GM19240 (cell line): ENCODE data around the gene TMX4.
"Not testable (repeated sequence)": the region's sequence is repeated elsewhere in the genome, so short reads cannot be mapped to it uniquely, and the experiment has no call there.

Experiments
- DNase-seq: peaks from one replicate; pipeline ENCODE4 v3.0.0; 2011; ENCODE audit warnings: low spot score; ENCODE audit not compliant: insufficient read length

TMX4 gene

GRCh38 chr20:7974785-7975435, 44.7 kb downstream of the TMX4 start:
- no peak for DNase-seq

- no peak for DNase-seq
Measured at GRCh38 chr20:7971536-7972280, 47.9 kb downstream of the TMX4 start.

DNA sequence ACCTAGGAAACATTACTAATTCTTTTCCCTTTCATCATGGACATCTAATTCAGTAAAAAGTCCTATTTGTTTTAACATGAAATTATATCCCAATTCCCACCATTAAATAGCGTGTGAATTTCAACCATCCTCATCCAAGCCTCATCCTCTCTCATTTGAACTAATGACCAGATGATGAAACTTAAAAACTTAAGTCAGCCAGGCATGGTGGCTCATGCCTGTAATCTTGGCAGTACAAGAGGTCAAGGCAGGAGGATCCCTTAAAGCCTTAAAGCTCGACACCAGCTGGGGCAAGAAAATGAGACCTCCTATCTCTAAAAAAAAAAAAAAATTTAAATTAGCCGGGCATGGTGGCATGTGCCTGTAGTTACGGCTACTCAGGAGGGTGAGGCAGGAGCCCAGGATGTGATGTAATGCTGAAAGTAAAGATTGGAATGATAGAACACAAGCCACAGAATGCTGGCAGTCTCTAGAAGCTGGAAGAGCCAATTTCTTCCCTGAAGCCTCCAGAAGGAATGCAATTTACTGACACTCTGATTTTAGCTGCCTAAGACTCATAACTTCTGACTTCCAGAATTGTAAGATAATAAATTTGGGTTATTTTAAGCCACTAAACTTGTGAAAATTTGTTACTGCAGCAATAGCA, 52.2 kb downstream of the TMX4 start:
- DNase-seq, result no peak

GRCh38 chr20:7966176-7966575, 53.4 kb downstream of the TMX4 start:
- no peak for DNase-seq

- DNase-seq, result no peak
Measured at GRCh38 chr20:7959484-7959883, 60.1 kb downstream of the TMX4 start.

- not testable (repeated sequence) for DNase-seq
Measured at GRCh38 chr20:7956561-7956960, 63.0 kb downstream of the TMX4 start.

DNA sequence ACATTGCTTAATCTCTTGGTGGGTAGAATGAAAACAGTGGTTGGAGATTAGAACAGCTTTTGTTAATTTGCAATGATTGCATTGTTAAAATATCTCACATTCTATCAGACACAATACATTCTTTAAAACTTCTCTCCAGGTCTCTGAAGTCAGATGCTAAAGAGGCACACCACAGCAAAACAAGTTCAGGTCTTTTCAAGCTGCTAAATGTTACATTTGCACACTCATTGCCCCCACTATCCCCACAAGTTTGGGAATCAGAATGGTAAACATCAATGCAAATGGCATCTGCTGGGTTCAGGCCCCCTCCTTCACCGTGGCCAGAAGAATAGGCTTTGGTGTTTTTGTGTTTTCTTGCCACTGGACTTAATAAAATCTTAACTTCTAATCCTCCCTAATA, 69.2 kb downstream of the TMX4 start:
- no peak for DNase-seq

- DNase-seq, result no peak
Measured at GRCh38 chr20:7943891-7944290, 75.7 kb downstream of the TMX4 start.

GRCh38 chr20:7940341-7940740, 79.2 kb downstream of the TMX4 start, which contains the start of gene HAO1:
Gene HAO1, minus strand, starts transcription at chr20:7940458. Its CDS starts 36 bp downstream, at chr20:7940422.
- no peak for DNase-seq

DNA sequence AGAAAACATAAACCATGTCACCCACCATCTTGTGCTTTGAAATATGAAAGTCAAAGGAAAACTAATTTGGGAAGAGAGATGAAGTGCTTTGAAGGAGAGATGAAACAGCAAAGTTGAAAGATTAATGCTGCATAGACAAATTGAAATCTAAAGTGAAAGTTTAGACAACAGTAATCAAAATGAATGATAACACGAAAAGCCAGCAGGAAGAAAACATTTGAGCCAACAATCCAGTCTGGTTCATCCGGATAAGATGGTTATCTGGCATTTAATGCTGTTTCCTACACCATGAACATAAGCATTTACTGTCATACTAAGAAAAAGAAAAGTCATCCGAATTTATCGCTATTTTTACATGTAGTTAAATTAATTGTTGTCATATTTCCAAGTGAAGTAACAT, 79.9 kb downstream of the TMX4 start:
- no peak for DNase-seq

DNA sequence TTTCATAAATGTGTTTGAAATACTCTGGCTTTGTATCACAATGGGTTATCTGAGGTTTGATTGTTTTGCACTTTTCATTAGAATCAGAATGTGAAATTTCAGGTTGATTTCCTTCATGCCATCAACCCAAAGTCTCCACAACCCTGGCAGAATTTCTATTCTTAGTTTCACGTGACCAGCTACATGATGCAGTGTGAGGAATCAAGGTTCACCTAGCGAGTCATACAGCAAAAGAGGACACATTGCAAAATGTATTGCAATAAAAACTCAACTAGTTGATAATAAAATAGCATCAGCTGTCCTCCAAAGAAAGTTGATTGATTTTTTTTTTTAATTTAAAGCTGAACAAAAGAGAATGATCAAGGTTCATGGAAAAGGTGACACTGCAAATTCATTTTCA, 81.5 kb downstream of the TMX4 start:
- DNase-seq, result no peak

GRCh38 chr20:7937328-7937727, 82.2 kb downstream of the TMX4 start:
- no peak for DNase-seq

DNA sequence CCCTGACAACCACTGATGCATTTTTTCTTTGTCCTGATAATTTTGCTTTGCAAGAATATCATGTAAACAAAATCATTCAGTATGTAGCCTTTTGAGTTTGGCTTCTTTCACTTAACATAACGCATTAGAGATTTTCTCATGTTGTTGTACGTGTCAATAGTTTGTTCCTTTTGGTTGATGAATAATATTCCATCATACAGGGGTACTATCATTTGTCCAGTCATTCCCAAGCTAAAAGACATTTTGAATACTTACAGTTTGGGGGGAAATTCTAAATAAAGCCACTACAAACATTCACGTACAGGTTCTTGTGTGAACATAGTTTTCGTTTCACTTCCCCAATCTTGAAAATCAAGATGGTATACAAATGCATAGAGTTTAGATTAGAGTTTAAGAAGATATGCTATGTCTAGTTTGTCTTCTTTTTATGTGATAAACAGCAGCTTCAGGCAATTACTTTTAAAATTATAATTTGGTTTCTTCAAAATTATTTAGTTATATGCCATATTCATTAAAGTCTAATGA, 84.5 kb downstream of the TMX4 start:
- DNase-seq, result no peak

GRCh38 chr20:7933346-7933745, 86.2 kb downstream of the TMX4 start:
- no peak for DNase-seq

GRCh38 chr20:7930343-7930742, 89.2 kb downstream of the TMX4 start:
- DNase-seq, result no peak
